Measurements from ENCODE around the gene HSPB6. TPM values are rescaled to one million over a fixed set of nuclear protein-coding genes. Genes with fewer than 3 reads are reported as not detected.
A peak's percentile ranks its signal among the peaks of the same experiment; 100 is the strongest.

The HSPB6 gene
- total RNA-seq, 1 experiment from 2014 or later: 0.87 TPM

GRCh38 chr19:35775046-35775297, 18.1 kb upstream of the HSPB6 start:
- no peaks in the 10 kb centered on the region for H3K27me3 ChIP-seq (ENCODE audit: control insufficient read depth, insufficient read depth, low read length)
- H3K36me3 ChIP-seq (ENCODE audit: control insufficient read depth, insufficient read depth, low read length): no peaks in the 10 kb centered on the region
- intact Hi-C loops (cut with micrococcal nuclease; ENCODE audit: unreplicated experiment): no loop called here
- 0 out of 2 replicates have a peak overlapping the region, but pooled peaks have one; percentile 1 for H3K27ac ChIP-seq (ENCODE audit: low read length)
- in situ Hi-C loops (cut with HindIII; ENCODE audit: low pct_unique_long_range_greater_than_20kb, low sequenced_read_pairs): no loop called here
- peak overlapping the region; percentile 54 to 65 for H3K4me3 ChIP-seq (ENCODE audit: low read depth in 2 of 2, low read length in 2 of 2)
- CTCF ChIA-PET: no interaction called here
- POLR2A ChIA-PET: no interaction called here
- BruUV-seq (replicated peaks): no TSS peak
- no peak for DNase-seq (ENCODE audit: low read depth, low spot score)
- H3K4me1 ChIP-seq (ENCODE audit: control insufficient read depth, insufficient read depth, low read length): peaks cover 11% of the 10 kb centered on the region; the same call in 1 of the 2 replicates
- ATAC-seq: peak; percentile 19
- no peak for TF ChIP-seq REST (IDR thresholded peaks at IDR 0.05; ENCODE audit: insufficient read depth in 1 of 2, low read depth in 2 of 2, low read length in 1 of 2)
- no peak for TF ChIP-seq TCF7L2 (IDR thresholded peaks at IDR 0.05; ENCODE audit: low read depth, low read length)
- no peak for TF ChIP-seq CTCF (IDR thresholded peaks at IDR 0.05)
- no peak for TF ChIP-seq SIN3A (IDR thresholded peaks at IDR 0.05; ENCODE audit: borderline replicate concordance, insufficient read depth, low read depth, low read length)
- no peak for TF ChIP-seq POLR2AphosphoS5 (IDR thresholded peaks at IDR 0.05; ENCODE audit: low read depth, low read length)
- no peaks in the 10 kb centered on the region for H3K9me3 ChIP-seq (ENCODE audit: control insufficient read depth, insufficient read depth, low read depth, low read length)

- no peak for TF ChIP-seq POLR2AphosphoS5 (IDR thresholded peaks at IDR 0.05; ENCODE audit: low read depth, low read length)
- no peak for TF ChIP-seq CTCF (IDR thresholded peaks at IDR 0.05)
- TF ChIP-seq TCF7L2 (IDR thresholded peaks at IDR 0.05; ENCODE audit: low read depth, low read length): no peak
- TF ChIP-seq SIN3A (IDR thresholded peaks at IDR 0.05; ENCODE audit: borderline replicate concordance, insufficient read depth, low read depth, low read length): no peak
- TF ChIP-seq REST (IDR thresholded peaks at IDR 0.05; ENCODE audit: insufficient read depth in 1 of 2, low read depth in 2 of 2, low read length in 1 of 2): no peak
- CTCF ChIA-PET: interaction anchor here (0.6 kb wide), 2 partner anchors 38 to 620 kb away, joined by 4 to 8 read pairs; partner anchors contain the start of gene PRODH2
- Histone ChIP-seq H3K4me3 (ENCODE audit: low read depth in 2 of 2, low read length in 2 of 2) (peak overlapping the region; percentile 54 to 65), H3K9me3 (ENCODE audit: control insufficient read depth, insufficient read depth, low read depth, low read length) (no peaks in the 10 kb centered on the region), H3K27me3 (ENCODE audit: control insufficient read depth, insufficient read depth, low read length) (no peaks in the 10 kb centered on the region), H3K36me3 (ENCODE audit: control insufficient read depth, insufficient read depth, low read length) (no peaks in the 10 kb centered on the region), H3K4me1 (ENCODE audit: control insufficient read depth, insufficient read depth, low read length) (peaks cover 11% of the 10 kb centered on the region; the same call in 1 of the 2 replicates), H3K27ac (ENCODE audit: low read length) (0 out of 2 replicates have a peak overlapping the region, but pooled peaks have one; percentile 1)
- POLR2A ChIA-PET: no interaction called here
- intact Hi-C loops (cut with micrococcal nuclease; ENCODE audit: unreplicated experiment): no loop called here
- BruUV-seq (replicated peaks): no TSS peak
- DNase-seq (ENCODE audit: low read depth, low spot score): no peak
- in situ Hi-C loops (cut with HindIII; ENCODE audit: low pct_unique_long_range_greater_than_20kb, low sequenced_read_pairs): no loop called here
- ATAC-seq: peak; percentile 2; the same call in 1 of the 2 replicates
These were observed 17.6 kb upstream of the HSPB6 start for GRCh38 chr19:35774274-35775045.
